HG02759 (cell line): ENCODE data around the gene INMT.

Experiments
- ATAC-seq: cut with Tn5 transposase; IDR thresholded peaks from one replicate; pipeline ENCODE4 v1.9.1; 2021; ENCODE audit warnings: mild to moderate bottlenecking, moderate library complexity; ENCODE audit not compliant: unreplicated experiment

The INMT gene

DNA sequence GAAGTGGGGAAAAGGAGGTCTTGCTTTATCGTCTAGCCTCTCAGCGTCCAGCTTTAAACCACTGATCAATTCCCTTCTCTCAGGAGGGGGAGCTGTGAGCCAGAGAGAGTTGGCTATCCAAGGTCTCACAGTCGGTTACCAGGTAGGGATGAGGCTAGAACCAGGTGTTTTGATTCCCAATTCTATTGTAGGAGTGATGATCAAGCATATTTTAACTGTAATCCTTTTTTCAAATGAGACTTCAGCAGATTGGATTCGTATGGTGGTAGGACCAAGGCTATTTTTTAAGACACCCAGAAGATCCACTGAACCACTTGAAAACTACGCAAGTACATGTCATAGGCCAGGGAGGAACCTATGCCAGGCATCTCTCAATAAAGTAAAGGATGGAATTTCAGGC, 27.6 kb downstream of the INMT start:
- no peak for ATAC-seq

DNA sequence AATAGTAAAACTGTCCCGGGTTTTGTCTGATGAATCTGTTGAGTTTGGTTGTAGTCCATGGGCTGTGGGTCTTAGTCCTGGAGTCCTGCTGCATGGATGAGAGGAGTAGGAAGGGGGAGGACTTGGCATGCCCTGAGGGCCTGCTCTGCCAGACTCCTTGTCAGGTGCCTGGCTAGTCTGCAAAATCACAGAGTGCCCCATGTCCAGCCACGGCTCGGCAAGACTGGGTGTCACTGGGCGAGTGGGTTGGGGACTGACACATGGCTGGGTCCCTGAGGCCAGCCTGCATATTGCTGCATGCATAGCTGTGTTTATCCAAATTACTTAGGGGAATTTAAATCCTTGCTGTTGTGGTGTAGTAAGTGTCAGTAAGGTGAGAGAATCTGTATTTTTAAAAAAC, 29.0 kb downstream of the INMT start:
- no peak for ATAC-seq

- ATAC-seq, result no peak
Observed at GRCh38 chr7:30782690-30783089, 30.8 kb downstream of the INMT start.

- ATAC-seq, result no peak
Observed at GRCh38 chr7:30785786-30786185, 33.9 kb downstream of the INMT start.

- no peak for ATAC-seq
Observed at GRCh38 chr7:30787486-30787885, 35.6 kb downstream of the INMT start.

- no peak for ATAC-seq
Observed at GRCh38 chr7:30788640-30789333, 36.9 kb downstream of the INMT start.

- no peak for ATAC-seq
Observed at GRCh38 chr7:30789334-30789711, 37.4 kb downstream of the INMT start.

DNA sequence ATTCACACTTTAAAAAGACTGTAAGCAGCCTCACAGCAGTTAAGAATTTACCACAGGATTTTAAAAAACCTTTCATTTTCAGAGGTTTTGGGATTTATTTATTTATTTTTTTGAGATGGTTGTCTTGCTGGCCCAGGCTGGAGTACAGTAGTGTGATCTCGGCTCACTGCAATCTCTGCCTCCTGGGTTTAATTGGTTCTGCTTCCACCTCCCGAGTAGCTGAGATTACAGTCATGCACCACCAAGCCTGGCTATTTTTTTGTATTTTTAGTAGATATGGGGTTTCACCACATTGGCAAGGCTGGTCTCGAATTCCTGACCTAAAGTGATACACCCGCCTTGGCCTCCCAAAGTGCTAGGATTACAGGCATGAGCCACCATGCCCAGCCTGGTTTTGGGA, 38.4 kb downstream of the INMT start:
- no peak for ATAC-seq

- ATAC-seq, result no peak
Observed at GRCh38 chr7:30791114-30791513, 39.2 kb downstream of the INMT start.

- ATAC-seq, result no peak
Observed at GRCh38 chr7:30795161-30795948, 43.4 kb downstream of the INMT start.

DNA sequence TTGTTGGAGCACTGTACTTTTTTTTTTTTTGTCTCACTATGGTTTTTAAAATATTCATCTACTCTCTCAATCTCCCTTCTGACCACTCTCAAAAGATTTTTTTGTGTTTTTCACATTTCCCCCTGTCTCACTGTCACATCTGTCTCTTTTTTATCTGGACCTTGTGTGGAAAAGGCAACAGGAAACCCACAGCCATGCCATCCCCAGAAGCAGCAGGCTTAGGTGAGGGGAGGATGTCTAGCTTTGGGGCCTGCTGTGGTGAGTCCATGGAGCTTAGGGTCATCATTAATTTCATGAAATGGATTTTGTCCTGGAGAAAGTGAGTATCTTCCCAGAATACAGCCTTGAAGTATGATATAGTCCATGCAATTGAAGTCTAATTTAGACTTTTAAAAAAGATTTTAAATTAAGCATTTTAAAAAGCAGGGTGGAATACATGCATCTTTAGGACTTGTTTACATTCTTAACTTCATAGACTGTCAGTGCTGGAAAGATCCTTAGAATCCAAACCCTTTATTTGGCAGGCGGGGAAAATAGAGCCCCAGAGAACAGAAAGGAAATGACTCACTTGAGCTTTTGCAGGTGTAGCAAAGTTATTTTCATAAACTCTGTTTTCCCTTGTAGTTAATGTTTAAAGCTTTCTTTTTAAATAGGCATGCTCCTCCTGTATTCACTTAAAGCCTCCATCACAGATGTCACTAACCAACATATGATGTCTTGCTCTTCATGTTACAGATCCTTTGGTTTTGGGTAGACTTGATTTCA, 44.4 kb downstream of the INMT start:
- ATAC-seq, result no peak

- ATAC-seq, result no peak
Observed at GRCh38 chr7:30797176-30798040, 45.5 kb downstream of the INMT start.

- peak; percentile 76 for ATAC-seq
Observed at GRCh38 chr7:30799206-30799975, 47.5 kb downstream of the INMT start.

- no peak for ATAC-seq
Observed at GRCh38 chr7:30799976-30800661, 48.2 kb downstream of the INMT start.

GRCh38 chr7:30800785-30801252, 48.9 kb downstream of the INMT start:
- ATAC-seq, result peak; percentile 23

DNA sequence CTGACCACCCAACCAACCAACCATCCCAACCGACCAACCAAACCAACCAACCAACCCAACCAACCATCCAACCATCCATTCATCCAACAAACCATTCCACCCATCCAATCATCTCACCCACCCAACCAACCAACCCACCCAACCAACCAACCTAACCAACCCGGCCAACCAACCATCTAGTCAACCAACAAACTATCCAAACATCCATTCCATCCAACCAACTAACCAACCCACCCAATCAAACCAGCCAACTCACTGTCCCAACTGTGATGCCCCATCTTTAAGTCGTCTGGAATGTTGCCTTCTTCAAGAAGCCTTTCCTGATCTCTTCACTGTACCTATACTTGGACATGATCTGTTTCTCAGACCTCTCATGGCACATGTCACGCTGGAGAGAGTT, 50.9 kb downstream of the INMT start:
- ATAC-seq, result no peak

DNA sequence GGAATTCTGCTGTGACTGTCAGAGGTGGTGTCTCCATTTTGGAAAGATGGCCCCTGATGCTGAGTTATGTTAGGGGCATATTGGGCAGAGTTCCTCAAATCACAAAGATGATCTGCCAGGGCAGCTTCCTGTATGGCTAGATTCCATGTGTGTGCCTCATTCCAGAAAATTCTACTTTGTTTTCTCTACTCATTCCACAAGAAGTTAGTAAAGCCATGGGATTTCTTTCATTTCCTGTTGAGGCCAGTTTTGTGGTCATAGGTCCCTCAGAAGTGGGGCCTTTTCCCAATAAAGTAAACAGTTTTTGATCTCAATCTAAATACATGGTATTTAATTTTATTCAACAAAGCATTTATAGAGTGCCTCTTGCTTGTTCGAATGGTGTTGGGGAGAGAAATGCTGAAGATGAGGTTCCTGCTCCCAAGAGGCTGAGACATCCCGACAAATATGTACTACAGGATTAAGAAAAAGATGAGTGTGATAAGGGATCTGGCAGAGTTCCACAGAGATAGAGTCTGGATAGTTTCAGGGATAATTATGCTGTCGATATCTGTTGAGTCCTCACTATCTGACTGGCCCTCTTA, 52.2 kb downstream of the INMT start:
- ATAC-seq, result no peak

DNA sequence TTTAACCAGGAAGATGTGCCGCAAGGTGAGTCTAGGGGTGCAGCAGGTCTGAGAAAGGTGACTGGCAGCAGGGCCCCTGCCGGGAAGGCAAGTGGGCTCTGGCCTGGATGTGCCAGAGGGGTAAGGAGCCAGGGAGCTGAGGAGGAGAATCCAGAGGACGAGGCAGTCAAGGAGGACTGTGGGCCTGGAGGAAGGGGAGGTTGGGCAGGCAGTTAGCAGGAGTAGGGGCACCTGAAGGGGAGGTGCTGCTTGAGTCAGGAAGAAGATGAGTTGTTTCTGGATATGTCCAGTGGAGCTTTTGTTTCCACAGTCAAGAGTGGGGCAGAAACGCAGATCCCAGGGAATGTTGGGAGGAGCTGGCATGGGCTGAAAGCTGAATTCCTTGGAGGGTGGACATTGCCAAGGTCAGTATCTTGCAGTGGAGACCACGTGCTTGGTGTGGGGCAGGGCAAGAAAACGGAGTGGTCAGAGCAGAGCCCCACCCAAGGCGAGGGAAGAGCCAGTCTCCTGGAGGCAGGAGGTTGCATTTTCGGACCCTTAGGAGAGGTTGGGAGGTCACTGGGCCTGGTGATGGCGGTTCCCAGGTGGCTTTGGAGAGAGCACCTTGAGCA, 53.3 kb downstream of the INMT start:
- no peak for ATAC-seq

GRCh38 chr7:30805931-30806330, 54.0 kb downstream of the INMT start:
- ATAC-seq, result no peak
